ENCODE measurements around the gene KLHL34.

GRCh38 chrX:21705225-21705624, 47.1 kb upstream of the KLHL34 start:
- TF ChIP-seq CTCF (IDR thresholded peaks at IDR 0.05) (no peak), POLR2A (IDR thresholded peaks at IDR 0.05) (no peak), POLR2AphosphoS5 (IDR thresholded peaks at IDR 0.05) (no peak)

Data from stomach (tissue), 4 donors.